ENCODE results near the gene JAK1.

JAK1 gene

DNA sequence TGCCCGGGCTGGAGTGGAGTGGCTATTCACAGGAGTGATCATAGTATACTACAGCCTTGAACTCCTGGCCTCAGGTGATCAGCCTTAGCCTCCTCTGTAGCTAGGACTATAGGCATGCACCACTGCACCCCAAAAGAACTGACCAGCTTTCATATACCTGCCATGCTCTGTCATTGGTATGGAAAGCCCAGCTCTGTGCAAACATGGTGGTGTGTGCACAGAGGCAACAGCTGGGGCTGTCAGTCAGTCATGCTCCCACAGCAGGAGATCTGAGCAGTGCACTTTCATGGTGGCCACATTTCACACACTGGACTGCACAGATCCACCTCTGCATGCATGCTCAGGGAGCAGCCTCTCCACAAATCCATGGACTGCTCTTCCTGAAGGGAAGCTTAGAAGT lies 8.8 kb upstream of the JAK1 start:
- TF ChIP-seq REST (tag by site-specific recombination; IDR thresholded peaks at IDR 0.05) (no peak), ZNF169 (tag by site-specific recombination; IDR thresholded peaks at IDR 0.05) (no peak), ZNF560 (tag by site-specific recombination; IDR thresholded peaks at IDR 0.05; ENCODE audit: borderline replicate concordance) (no peak), ZNF548 (tag by site-specific recombination; IDR thresholded peaks at IDR 0.05) (no peak), ZNF785 (tag by site-specific recombination; IDR thresholded peaks at IDR 0.05) (no peak), ZNF423 (tag by site-specific recombination; IDR thresholded peaks at IDR 0.05) (no peak), HOXD13 (CRISPR knock-in tag; IDR thresholded peaks at IDR 0.05; ENCODE audit: borderline replicate concordance) (no peak), ZNF366 (tag by site-specific recombination; conservative IDR thresholded peaks at IDR 0.05) (no peak), TRIM28 (IDR thresholded peaks at IDR 0.05; ENCODE audit: borderline replicate concordance, low read length) (no peak), ZSCAN5A (tag by site-specific recombination; IDR thresholded peaks at IDR 0.05) (no peak), ZNF76 (tag by site-specific recombination; IDR thresholded peaks at IDR 0.05; ENCODE audit: borderline replicate concordance, low read depth) (no peak), ZFP37 (tag by site-specific recombination; IDR thresholded peaks at IDR 0.05) (no peak), ZNF701 (tag by site-specific recombination; IDR thresholded peaks at IDR 0.05) (no peak)
- TF ChIP-seq, protein P1, sequence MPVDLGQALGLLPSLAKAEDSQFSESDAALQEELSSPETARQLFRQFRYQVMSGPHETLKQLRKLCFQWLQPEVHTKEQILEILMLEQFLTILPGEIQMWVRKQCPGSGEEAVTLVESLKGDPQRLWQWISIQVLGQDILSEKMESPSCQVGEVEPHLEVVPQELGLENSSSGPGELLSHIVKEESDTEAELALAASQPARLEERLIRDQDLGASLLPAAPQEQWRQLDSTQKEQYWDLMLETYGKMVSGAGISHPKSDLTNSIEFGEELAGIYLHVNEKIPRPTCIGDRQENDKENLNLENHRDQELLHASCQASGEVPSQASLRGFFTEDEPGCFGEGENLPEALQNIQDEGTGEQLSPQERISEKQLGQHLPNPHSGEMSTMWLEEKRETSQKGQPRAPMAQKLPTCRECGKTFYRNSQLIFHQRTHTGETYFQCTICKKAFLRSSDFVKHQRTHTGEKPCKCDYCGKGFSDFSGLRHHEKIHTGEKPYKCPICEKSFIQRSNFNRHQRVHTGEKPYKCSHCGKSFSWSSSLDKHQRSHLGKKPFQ (tag by site-specific recombination; IDR thresholded peaks at IDR 0.05): no peak
- TF ChIP-seq, protein P2, sequence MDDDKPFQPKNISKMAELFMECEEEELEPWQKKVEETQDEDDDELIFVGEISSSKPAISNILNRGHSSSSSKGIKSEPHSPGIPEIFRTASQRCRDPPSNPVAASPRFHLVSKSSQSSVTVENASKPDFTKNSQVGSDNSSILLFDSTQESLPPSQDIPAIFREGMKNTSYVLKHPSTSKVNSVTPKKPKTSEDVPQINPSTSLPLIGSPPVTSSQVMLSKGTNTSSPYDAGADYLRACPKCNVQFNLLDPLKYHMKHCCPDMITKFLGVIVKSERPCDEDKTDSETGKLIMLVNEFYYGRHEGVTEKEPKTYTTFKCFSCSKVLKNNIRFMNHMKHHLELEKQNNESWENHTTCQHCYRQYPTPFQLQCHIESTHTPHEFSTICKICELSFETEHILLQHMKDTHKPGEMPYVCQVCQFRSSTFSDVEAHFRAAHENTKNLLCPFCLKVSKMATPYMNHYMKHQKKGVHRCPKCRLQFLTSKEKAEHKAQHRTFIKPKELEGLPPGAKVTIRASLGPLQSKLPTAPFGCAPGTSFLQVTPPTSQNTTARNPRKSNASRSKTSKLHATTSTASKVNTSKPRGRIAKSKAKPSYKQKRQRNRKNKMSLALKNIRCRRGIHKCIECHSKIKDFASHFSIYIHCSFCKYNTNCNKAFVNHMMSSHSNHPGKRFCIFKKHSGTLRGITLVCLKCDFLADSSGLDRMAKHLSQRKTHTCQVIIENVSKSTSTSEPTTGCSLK (tag by site-specific recombination; IDR thresholded peaks at IDR 0.05): no peak
- H3K27ac ChIP-seq (ENCODE audit: extremely low read depth, low read depth, low read length): no peak overlapping the region
- H3K9me3 ChIP-seq (ENCODE audit: control insufficient read depth, insufficient read depth, low read depth, low read length): no peaks in the 10 kb centered on the region
- H3K4me3 ChIP-seq (ENCODE audit: low read depth, low read length): no peak overlapping the region
- POLR2A ChIA-PET: interaction anchor here (1.5 kb wide), 1 partner anchor 10 kb away, joined by 4 read pairs; no protein-coding TSS in a partner anchor
- no peaks in the 10 kb centered on the region for H3K36me3 ChIP-seq (ENCODE audit: control insufficient read depth in 2 of 2, insufficient read depth in 1 of 2, low read length in 2 of 2)
- no peaks in the 10 kb centered on the region for H3K4me1 ChIP-seq (ENCODE audit: control insufficient read depth, insufficient read depth, low read length)
- CTCF ChIA-PET: no interaction called here

GRCh38 chr1:64974288-64974825 lies 8.0 kb upstream of the JAK1 start:
- POLR2A ChIA-PET: no interaction called here
- Histone ChIP-seq H3K4me1 (ENCODE audit: control insufficient read depth, insufficient read depth, low read length) (no peaks in the 10 kb centered on the region), H3K36me3 (ENCODE audit: control insufficient read depth in 2 of 2, insufficient read depth in 1 of 2, low read length in 2 of 2) (no peaks in the 10 kb centered on the region), H3K4me3 (ENCODE audit: low read depth, low read length) (no peak overlapping the region), H3K27ac (ENCODE audit: extremely low read depth, low read depth, low read length) (no peak overlapping the region), H3K9me3 (ENCODE audit: control insufficient read depth, insufficient read depth, low read depth, low read length) (no peaks in the 10 kb centered on the region)
- CTCF ChIA-PET: no interaction called here
- TF ChIP-seq, protein P3, sequence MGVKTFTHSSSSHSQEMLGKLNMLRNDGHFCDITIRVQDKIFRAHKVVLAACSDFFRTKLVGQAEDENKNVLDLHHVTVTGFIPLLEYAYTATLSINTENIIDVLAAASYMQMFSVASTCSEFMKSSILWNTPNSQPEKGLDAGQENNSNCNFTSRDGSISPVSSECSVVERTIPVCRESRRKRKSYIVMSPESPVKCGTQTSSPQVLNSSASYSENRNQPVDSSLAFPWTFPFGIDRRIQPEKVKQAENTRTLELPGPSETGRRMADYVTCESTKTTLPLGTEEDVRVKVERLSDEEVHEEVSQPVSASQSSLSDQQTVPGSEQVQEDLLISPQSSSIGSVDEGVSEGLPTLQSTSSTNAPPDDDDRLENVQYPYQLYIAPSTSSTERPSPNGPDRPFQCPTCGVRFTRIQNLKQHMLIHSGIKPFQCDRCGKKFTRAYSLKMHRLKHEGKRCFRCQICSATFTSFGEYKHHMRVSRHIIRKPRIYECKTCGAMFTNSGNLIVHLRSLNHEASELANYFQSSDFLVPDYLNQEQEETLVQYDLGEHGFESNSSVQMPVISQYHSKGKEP (tag by site-specific recombination; IDR thresholded peaks at IDR 0.05): no peak
- TF ChIP-seq ZNF280D (tag by site-specific recombination; IDR thresholded peaks at IDR 0.05) (no peak), ZNF707 (tag by site-specific recombination; IDR thresholded peaks at IDR 0.05) (no peak), ZBTB17 (tag by site-specific recombination; IDR thresholded peaks at IDR 0.05) (0 out of 2 replicates have a peak, but pooled peaks have one; percentile 21), ZNF274 (IDR thresholded peaks at IDR 0.05; ENCODE audit: low read length) (no peak), ZNF274 (tag by site-specific recombination; IDR thresholded peaks at IDR 0.05; ENCODE audit: borderline replicate concordance) (no peak), MYNN (tag by site-specific recombination; IDR thresholded peaks at IDR 0.05; ENCODE audit: borderline replicate concordance) (no peak)

Data from HEK293 (cell line).